ENCODE data around the gene CRTC2. TPM values are rescaled to one million over a fixed set of nuclear protein-coding genes. Genes with fewer than 3 reads are reported as not detected.

CRTC2 gene
- total RNA-seq, 4 donors from 2014 or later = 11.4 to 22.5 (median 18.1) TPM

DNA sequence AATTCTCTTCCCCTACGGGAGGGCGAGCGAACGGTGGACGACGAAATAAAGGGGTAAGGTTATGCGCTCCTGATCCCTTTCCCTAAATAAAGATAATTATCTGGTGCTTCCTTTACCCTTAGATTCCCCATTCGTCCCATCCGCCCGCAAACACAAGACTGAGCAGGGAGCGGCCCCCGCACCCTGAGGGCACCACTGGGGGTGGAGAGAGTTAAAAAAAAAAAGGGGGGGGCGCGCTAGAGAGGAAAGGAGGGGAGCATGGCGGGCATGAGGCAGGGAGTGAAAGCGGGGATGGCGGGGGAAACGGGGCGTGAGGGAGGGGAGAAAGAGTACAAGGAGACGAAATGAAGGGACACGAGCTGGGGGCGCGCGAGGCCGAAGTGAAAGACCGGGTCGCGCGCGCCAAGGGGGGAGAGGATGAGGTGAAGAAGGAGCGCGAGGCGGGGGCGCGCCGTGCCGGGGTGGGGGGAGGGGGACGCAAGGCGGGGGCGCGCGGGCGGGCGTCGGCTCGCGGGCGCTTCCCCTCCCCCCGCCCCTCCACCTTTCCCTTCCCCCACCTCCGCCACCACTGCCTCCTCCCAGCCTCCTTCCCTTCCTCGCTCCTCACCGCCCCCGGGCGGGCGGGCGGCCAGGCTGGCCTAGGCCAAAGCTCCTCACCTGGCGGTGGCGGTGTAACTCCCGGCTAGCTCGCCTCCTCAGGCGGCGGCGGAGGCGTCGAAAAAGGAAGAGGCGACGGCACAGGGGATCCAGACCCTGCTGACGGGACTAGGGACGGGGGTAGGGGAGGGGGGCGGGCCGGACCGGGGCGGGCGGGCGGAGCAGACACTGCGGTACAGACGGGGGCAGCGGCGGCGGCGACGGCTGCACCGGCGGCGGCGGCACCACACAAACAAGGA, 36.1 kb downstream of the CRTC2 start:
- 0% methylated on average over 39 to 41 of the region's 86 CpGs for WGBS, 2 donors
- Histone ChIP-seq H3K36me3 (no peaks in the 10 kb centered on the region), H3K4me3 (replicated peaks in 1 of 3) (peak overlapping the region; percentile 27 to 96 (median 96)), H3K27me3 (no peaks in the 10 kb centered on the region), H3K27ac (peak overlapping the region; percentile 91 to 92 (median 91)), H3K4me1 (peaks cover 17 to 32% of the 10 kb centered on the region in 2 donors), H3K9me3 (no peaks in the 10 kb centered on the region)
- DNase-seq = peak; percentile 61 to 62
- TF ChIP-seq, protein P1, sequence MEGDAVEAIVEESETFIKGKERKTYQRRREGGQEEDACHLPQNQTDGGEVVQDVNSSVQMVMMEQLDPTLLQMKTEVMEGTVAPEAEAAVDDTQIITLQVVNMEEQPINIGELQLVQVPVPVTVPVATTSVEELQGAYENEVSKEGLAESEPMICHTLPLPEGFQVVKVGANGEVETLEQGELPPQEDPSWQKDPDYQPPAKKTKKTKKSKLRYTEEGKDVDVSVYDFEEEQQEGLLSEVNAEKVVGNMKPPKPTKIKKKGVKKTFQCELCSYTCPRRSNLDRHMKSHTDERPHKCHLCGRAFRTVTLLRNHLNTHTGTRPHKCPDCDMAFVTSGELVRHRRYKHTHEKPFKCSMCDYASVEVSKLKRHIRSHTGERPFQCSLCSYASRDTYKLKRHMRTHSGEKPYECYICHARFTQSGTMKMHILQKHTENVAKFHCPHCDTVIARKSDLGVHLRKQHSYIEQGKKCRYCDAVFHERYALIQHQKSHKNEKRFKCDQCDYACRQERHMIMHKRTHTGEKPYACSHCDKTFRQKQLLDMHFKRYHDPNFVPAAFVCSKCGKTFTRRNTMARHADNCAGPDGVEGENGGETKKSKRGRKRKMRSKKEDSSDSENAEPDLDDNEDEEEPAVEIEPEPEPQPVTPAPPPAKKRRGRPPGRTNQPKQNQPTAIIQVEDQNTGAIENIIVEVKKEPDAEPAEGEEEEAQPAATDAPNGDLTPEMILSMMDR (IDR thresholded peaks at IDR 0.05) = peak in 1 of 6 experiments; percentile 13
- TF ChIP-seq POLR2A (IDR thresholded peaks at IDR 0.05) = no peak
- intact Hi-C loops (cut with DNase I) = loop anchor here (5.0 kb wide), 1 partner anchor 100 kb away; no protein-coding TSS in a partner anchor

DNA sequence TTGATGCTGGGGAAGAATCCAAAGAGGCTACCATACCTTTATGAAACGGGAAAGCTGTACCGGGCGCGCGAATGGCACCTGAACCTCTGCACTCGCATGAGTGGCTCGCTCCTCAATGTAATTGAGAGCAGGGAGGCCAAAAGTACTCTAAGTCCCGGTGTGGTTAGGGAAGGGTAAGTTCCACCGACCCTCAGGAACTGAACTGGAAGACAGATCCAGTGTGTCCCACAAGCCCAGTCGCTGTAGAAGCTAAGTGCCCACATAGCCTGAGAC, 36.7 kb downstream of the CRTC2 start:
- Histone ChIP-seq H3K27ac (peak overlapping the region in 2 of 3 donors; percentile 91 to 92), H3K4me3 (replicated peaks in 1 of 3) (peak overlapping the region; percentile 27 to 96 (median 96)), H3K27me3 (no peaks in the 10 kb centered on the region), H3K9me3 (no peaks in the 10 kb centered on the region), H3K36me3 (no peaks in the 10 kb centered on the region), H3K4me1 (peaks cover 17 to 32% of the 10 kb centered on the region in 2 donors)
- peak; percentile 25 to 44 for DNase-seq
- TF ChIP-seq POLR2A (IDR thresholded peaks at IDR 0.05) = no peak
- TF ChIP-seq, protein P1 (IDR thresholded peaks at IDR 0.05) = no peak
- intact Hi-C loops (cut with DNase I) = loop anchor here (5.0 kb wide), 1 partner anchor 99 kb away; no protein-coding TSS in a partner anchor
- 0 to 4% methylated on average over 10 of the region's 10 CpGs for WGBS, 2 donors

DNA sequence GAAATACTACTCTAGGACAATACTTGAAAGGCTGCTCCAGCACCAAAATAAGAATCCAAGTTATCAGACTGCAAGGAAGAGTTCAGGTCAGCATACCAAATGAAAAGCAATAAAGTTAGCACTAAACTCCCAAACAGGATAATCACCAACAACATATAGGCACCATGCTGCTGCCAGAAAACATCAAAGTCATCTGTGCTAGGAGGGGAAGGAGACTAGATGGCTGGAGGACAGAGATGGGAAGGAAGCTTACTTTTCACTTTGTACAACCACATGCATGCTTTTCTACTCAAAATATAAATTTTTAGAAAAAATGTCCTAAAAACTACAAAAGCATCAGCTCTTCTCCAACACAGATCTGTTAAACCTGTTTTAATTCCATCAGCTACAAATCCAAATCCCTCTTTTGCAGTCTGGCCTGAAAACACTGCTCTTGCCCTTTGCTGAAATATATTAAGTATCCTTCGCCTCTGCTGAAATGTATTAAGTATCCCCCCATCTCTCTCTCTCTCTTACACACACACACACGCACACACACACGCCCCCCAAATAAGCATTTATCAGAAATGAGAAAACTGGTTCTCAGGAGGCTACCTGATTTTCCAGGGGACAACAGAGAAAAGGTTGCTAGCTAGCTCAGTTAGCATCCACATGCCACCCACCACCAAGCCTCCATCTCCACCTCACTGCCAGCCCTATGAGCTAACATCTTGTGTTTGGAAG, 37.2 kb downstream of the CRTC2 start:
- Histone ChIP-seq H3K4me3 (replicated peaks in 1 of 3) (peak overlapping the region in 2 of 3 donors; percentile 96), H3K4me1 (peaks cover 17 to 32% of the 10 kb centered on the region in 2 donors), H3K27ac (peak overlapping the region in 1 of 3 donors; percentile 91), H3K36me3 (no peaks in the 10 kb centered on the region), H3K27me3 (no peaks in the 10 kb centered on the region), H3K9me3 (no peaks in the 10 kb centered on the region)
- DNase-seq = no peak
- no peak for TF ChIP-seq POLR2A (IDR thresholded peaks at IDR 0.05)
- TF ChIP-seq, protein P1 (IDR thresholded peaks at IDR 0.05) = no peak
- intact Hi-C loops (cut with DNase I) = loop anchor here (5.0 kb wide), 1 partner anchor 99 kb away; no protein-coding TSS in a partner anchor
- 30 to 36% methylated on average over 3 of the region's 3 CpGs for WGBS, 2 donors

DNA sequence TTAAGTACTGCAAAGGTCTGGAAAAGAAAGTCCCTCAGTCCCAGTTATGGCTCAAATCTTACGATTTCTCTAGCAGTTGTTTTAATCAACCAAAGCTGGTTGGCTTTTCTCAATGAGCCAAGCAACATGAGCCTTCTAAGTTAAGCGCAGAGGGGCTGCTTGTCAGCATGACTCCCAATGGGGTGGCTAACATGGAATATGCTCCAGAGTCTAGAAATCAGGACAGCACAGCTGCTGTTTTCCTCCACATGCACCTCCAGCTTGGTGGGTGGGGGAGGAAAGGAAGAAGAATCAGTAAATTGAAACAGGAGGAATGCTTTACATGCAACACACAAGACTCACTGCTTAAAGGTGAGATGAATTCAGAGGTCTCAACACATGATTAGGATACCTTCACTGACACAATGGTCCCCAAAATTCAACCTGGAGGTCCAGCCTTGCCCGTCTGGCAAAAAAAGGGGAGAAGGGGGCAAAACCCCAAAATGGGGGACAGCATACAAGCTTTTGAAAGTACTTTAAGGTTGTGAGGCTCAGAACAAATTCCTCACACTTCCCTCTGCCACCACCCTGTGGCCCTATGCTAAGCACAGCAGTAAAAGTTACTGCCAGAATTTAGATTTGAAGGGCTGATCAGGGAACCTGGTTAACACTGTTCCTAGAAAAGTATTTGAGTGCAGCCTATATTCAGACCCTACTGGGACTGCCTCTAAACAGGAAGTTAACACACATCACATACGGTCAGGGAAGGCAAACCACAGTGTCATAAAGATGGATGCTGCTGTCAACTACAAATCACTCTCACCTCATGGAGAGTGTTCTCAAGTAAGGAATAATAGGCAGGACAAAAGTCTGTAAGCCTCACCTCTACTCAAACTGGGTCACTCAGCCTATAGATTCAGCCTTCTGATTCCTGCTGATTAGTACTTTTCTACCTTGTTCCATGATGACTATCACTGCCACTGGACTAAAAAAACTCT, 38.2 kb downstream of the CRTC2 start:
- WGBS, 2 donors = 55 to 56% methylated on average over 4 of the region's 4 CpGs
- H3K27ac ChIP-seq = no peak overlapping the region
- H3K9me3 ChIP-seq = no peaks in the 10 kb centered on the region
- peaks cover 17 to 32% of the 10 kb centered on the region in 2 donors for H3K4me1 ChIP-seq
- no peaks in the 10 kb centered on the region for H3K27me3 ChIP-seq
- no peak overlapping the region for H3K4me3 ChIP-seq (replicated peaks in 1 of 3)
- no peak for TF ChIP-seq POLR2A (IDR thresholded peaks at IDR 0.05)
- TF ChIP-seq, protein P1 (IDR thresholded peaks at IDR 0.05) = peak in 2 of 6 experiments; percentile 10 to 35
- DNase-seq = peak in 1 of 2 donors; percentile 8
- no peaks in the 10 kb centered on the region for H3K36me3 ChIP-seq
- intact Hi-C loops (cut with DNase I) = loop anchor here (5.0 kb wide), 1 partner anchor 98 kb away; no protein-coding TSS in a partner anchor
